Hepatocyte (in vitro differentiated cells): Measurements from ENCODE around the gene NPHP4.

Source experiments
- EZH2 ChIP-seq: fragments of 200-600 bp; sonication (generic); IDR thresholded peaks from 2 replicates; pipeline ENCODE4 v1.6.1; 2016; ENCODE audit warnings: antibody characterized with exemption, mild to moderate bottlenecking, borderline replicate concordance
- EZH2phosphoT487 ChIP-seq: fragments of 200-600 bp; sonication (generic); IDR thresholded peaks from one replicate; pipeline ENCODE4 v1.6.1; 2018; ENCODE audit warnings: antibody characterized with exemption, mild to moderate bottlenecking, low read depth, moderate library complexity; ENCODE audit not compliant: unreplicated experiment, severe bottlenecking
- TF ChIP-seq, protein P1 (sequence below): fragments of 200-600 bp; sonication (generic); IDR thresholded peaks from 2 replicates; pipeline ENCODE4 v1.5.1; 2016; ENCODE audit warnings: antibody characterized with exemption, mild to moderate bottlenecking; ENCODE audit not compliant: poor library complexity

DNA sequence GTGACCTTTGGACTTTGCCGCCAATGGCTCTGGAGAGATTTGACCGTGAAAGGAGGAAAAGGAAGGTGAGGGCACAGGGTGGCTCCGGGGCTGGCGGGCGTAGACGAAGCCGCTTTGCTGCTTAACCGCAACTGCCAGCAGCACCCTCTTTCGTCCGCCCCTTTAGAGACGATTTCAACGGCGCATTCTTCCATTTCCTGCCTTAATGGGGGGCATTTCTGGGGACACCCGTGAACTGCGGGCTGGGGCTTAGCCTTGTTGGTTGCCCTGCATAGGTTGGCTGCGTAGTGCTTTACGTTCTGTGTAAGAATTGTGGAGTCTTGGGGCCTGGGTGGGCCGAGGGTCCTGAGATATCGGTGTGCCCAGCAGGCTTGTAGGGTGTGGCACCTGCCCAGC, 6.7 kb upstream of the NPHP4 start:
- TF ChIP-seq, protein P1, sequence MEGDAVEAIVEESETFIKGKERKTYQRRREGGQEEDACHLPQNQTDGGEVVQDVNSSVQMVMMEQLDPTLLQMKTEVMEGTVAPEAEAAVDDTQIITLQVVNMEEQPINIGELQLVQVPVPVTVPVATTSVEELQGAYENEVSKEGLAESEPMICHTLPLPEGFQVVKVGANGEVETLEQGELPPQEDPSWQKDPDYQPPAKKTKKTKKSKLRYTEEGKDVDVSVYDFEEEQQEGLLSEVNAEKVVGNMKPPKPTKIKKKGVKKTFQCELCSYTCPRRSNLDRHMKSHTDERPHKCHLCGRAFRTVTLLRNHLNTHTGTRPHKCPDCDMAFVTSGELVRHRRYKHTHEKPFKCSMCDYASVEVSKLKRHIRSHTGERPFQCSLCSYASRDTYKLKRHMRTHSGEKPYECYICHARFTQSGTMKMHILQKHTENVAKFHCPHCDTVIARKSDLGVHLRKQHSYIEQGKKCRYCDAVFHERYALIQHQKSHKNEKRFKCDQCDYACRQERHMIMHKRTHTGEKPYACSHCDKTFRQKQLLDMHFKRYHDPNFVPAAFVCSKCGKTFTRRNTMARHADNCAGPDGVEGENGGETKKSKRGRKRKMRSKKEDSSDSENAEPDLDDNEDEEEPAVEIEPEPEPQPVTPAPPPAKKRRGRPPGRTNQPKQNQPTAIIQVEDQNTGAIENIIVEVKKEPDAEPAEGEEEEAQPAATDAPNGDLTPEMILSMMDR: no peak
- TF ChIP-seq EZH2: no peak
- no peak for TF ChIP-seq EZH2phosphoT487
